Midbrain (tissue), 1 donor: ENCODE data around the gene CRLF1.
"Not testable (repeated sequence)": the region's sequence is repeated elsewhere in the genome, so short reads cannot be mapped to it uniquely, and the experiment has no call there.

Source experiments
- DNase-seq: peaks from one replicate; lab custom pipeline; 2025; lab: John Stamatoyannopoulos, UW

Gene CRLF1

GRCh38 chr19:18592732-18593131 lies 13.9 kb downstream of the CRLF1 start:
- DNase-seq = not testable (repeated sequence)

- DNase-seq = no peak
These were observed 14.7 kb downstream of the CRLF1 start for GRCh38 chr19:18591735-18592385.

GRCh38 chr19:18590273-18591272 lies 16.0 kb downstream of the CRLF1 start:
- DNase-seq = peak; percentile 68

- peak; percentile 6 for DNase-seq
These were observed 17.0 kb downstream of the CRLF1 start for GRCh38 chr19:18589380-18590272.

- DNase-seq = peak; percentile 80
These were observed 17.8 kb downstream of the CRLF1 start, which contains the start of gene REX1BD for GRCh38 chr19:18588611-18589379. Gene REX1BD (plus strand): TSS chr19:18588798. CDS start chr19:18588802, 4 bp downstream.

- DNase-seq = peak; percentile 4
These were observed 18.5 kb downstream of the CRLF1 start for GRCh38 chr19:18587962-18588610.

- DNase-seq = no peak
These were observed 19.0 kb downstream of the CRLF1 start for GRCh38 chr19:18587561-18587960.

- no peak for DNase-seq
These were observed 20.3 kb downstream of the CRLF1 start for GRCh38 chr19:18586306-18586705.

- no peak for DNase-seq
These were observed 26.3 kb downstream of the CRLF1 start for GRCh38 chr19:18580311-18580710.

GRCh38 chr19:18577365-18577914 lies 29.2 kb downstream of the CRLF1 start:
- no peak for DNase-seq

- DNase-seq = no peak
These were observed 30.2 kb downstream of the CRLF1 start for GRCh38 chr19:18576383-18576782.

- DNase-seq = no peak
These were observed 31.8 kb downstream of the CRLF1 start for GRCh38 chr19:18574691-18575291.

- DNase-seq = peak; percentile 98
These were observed 34.8 kb downstream of the CRLF1 start, which contains the start of gene UBA52 for GRCh38 chr19:18571564-18572344. Gene UBA52 (plus strand): TSS chr19:18571857. CDS start chr19:18573301, 1,444 bp downstream.

- DNase-seq = no peak
These were observed 38.2 kb downstream of the CRLF1 start for GRCh38 chr19:18568367-18568766.

GRCh38 chr19:18566953-18567352 lies 39.6 kb downstream of the CRLF1 start:
- no peak for DNase-seq

GRCh38 chr19:18562086-18562485 lies 44.5 kb downstream of the CRLF1 start:
- no peak for DNase-seq

- no peak for DNase-seq
These were observed 46.9 kb downstream of the CRLF1 start for GRCh38 chr19:18559685-18560084.

GRCh38 chr19:18558604-18559003 lies 48.0 kb downstream of the CRLF1 start:
- no peak for DNase-seq

GRCh38 chr19:18558202-18558555 lies 48.4 kb downstream of the CRLF1 start:
- DNase-seq = no peak
